Esophagus muscularis mucosa (tissue), 4 donors: ENCODE results near the gene PEDS1.

Experiments used
- EP300 ChIP-seq: sonication (generic); formaldehyde crosslinking; IDR thresholded peaks from one replicate; pipeline ENCODE4 v1.6.1; 2017; ENCODE audit warnings: antibody characterized with exemption
- POLR2A ChIP-seq: fragments of 450-650 bp; IDR thresholded peaks from one replicate; pipeline ENCODE4 v1.6.1; 2017; ENCODE audit warnings: antibody characterized with exemption, moderate library complexity, mild to moderate bottlenecking, low read depth
- TF ChIP-seq, protein P1 (sequence below), 3 experiments: fragments of 200-600 bp in 2 of 3; fragments of 450-650 bp in 1 of 3; sonication (generic) in 2 of 3; IDR thresholded peaks; one replicate each; pipeline ENCODE4 v1.5.1; 2017 to 2019; ENCODE audit warnings: antibody characterized with exemption in 3 of 3, mild to moderate bottlenecking in 2 of 3, moderate library complexity in 1 of 3

DNA sequence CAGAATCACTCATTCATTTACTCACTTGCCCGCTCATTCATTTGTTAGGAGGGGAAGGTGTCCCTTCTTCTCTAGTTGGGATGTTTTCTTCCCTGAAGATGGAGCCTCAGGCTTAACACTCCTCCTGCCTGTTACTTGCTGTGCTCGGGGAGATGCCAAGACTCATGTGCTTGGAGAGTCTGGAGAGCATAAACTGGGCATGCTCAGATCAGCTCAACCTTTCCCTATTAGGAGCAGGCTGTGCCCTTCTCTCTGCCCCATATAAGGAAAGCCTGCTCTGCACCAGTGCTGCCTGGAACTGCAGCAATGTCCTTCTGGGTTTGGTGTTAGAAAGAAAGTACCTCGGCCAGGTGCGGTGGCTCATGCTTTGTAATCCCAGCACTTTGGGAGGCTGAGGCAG is 22.5 kb downstream of the PEDS1 start:
- TF ChIP-seq, protein P1, sequence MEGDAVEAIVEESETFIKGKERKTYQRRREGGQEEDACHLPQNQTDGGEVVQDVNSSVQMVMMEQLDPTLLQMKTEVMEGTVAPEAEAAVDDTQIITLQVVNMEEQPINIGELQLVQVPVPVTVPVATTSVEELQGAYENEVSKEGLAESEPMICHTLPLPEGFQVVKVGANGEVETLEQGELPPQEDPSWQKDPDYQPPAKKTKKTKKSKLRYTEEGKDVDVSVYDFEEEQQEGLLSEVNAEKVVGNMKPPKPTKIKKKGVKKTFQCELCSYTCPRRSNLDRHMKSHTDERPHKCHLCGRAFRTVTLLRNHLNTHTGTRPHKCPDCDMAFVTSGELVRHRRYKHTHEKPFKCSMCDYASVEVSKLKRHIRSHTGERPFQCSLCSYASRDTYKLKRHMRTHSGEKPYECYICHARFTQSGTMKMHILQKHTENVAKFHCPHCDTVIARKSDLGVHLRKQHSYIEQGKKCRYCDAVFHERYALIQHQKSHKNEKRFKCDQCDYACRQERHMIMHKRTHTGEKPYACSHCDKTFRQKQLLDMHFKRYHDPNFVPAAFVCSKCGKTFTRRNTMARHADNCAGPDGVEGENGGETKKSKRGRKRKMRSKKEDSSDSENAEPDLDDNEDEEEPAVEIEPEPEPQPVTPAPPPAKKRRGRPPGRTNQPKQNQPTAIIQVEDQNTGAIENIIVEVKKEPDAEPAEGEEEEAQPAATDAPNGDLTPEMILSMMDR (IDR thresholded peaks at IDR 0.05): peak in 1 of 3 experiments; percentile 50
- no peak for TF ChIP-seq POLR2A
- TF ChIP-seq EP300: no peak
